ENCODE data around the gene GIMD1. TPM values are rescaled to one million over a fixed set of nuclear protein-coding genes. Genes with fewer than 3 reads are reported as not detected.
"Not testable (repeated sequence)": the region's sequence is repeated elsewhere in the genome, so short reads cannot be mapped to it uniquely, and the experiment has no call there.

The GIMD1 gene
- total RNA-seq, 1 experiment from 2014 or later = not detected

GRCh38 chr4:106398898-106399297 lies 30.3 kb upstream of the GIMD1 start:
- H3K27me3 ChIP-seq (ENCODE audit: control insufficient read depth, insufficient read depth, low read length); DNase-seq (ENCODE audit: low read depth, low spot score); H3K36me3 ChIP-seq (ENCODE audit: control insufficient read depth, insufficient read depth, low read length); H3K4me3 ChIP-seq (ENCODE audit: low read depth in 2 of 2, low read length in 2 of 2); ATAC-seq; H3K9me3 ChIP-seq (ENCODE audit: control insufficient read depth, insufficient read depth, low read depth, low read length); in situ Hi-C loops (cut with HindIII; ENCODE audit: low pct_unique_long_range_greater_than_20kb, low sequenced_read_pairs); CTCF ChIA-PET; BruUV-seq (replicated peaks); H3K27ac ChIP-seq (ENCODE audit: low read length); intact Hi-C loops (cut with micrococcal nuclease; ENCODE audit: unreplicated experiment); POLR2A ChIA-PET; H3K4me1 ChIP-seq (ENCODE audit: control insufficient read depth, insufficient read depth, low read length): not testable (repeated sequence)

GRCh38 chr4:106395582-106395981 lies 27.0 kb upstream of the GIMD1 start:
- H3K9me3 ChIP-seq (ENCODE audit: control insufficient read depth, insufficient read depth, low read depth, low read length) = peaks cover 4% of the 10 kb centered on the region; the same call in 1 of the 2 replicates
- ChIA-PET POLR2A (no interaction called here), CTCF (no interaction called here)
- H3K4me3 ChIP-seq (ENCODE audit: low read depth in 2 of 2, low read length in 2 of 2) = no peak overlapping the region
- intact Hi-C loops (cut with micrococcal nuclease; ENCODE audit: unreplicated experiment) (no loop called here), in situ Hi-C loops (cut with HindIII; ENCODE audit: low pct_unique_long_range_greater_than_20kb, low sequenced_read_pairs) (no loop called here)
- H3K27ac ChIP-seq (ENCODE audit: low read length) = no peak overlapping the region
- no peaks in the 10 kb centered on the region for H3K27me3 ChIP-seq (ENCODE audit: control insufficient read depth, insufficient read depth, low read length)
- DNase-seq (ENCODE audit: low read depth, low spot score) (no peak), ATAC-seq (no peak)
- H3K36me3 ChIP-seq (ENCODE audit: control insufficient read depth, insufficient read depth, low read length) = no peaks in the 10 kb centered on the region
- H3K4me1 ChIP-seq (ENCODE audit: control insufficient read depth, insufficient read depth, low read length) = no peaks in the 10 kb centered on the region
- TF ChIP-seq TCF7L2 (IDR thresholded peaks at IDR 0.05; ENCODE audit: low read depth, low read length) (no peak), SIN3A (IDR thresholded peaks at IDR 0.05; ENCODE audit: borderline replicate concordance, insufficient read depth, low read depth, low read length) (no peak), REST (IDR thresholded peaks at IDR 0.05; ENCODE audit: insufficient read depth in 1 of 2, low read depth in 2 of 2, low read length in 1 of 2) (no peak)
- BruUV-seq (replicated peaks) = no TSS peak

DNA sequence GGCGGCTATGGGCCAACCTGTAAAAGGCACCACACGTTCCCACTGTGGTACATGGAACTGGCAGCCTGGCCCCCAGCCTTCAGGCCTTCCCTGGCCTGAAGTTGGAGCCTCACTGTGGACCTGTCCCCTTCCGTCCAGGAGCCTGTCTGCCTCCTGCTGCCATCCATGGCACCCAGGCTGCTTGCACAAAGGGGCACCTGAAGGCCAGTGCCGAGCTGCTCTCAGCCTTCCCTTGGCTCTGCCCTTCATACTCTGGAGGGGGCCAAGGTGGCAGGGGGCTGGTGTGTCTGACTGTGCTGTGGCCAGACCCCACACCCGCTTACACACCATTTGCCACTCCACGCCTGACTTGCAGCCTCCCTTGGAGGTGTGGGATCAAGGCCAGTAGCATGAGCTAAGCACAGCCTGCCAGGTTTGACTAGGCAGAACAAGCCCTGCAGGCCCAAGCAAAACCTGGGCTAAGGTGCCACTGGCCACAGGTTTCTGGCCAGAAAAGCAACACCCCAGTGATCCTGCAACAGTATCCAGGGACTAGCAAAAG lies 17.3 kb upstream of the GIMD1 start:
- H3K9me3 ChIP-seq (ENCODE audit: control insufficient read depth, insufficient read depth, low read depth, low read length) = no peaks in the 10 kb centered on the region
- no peaks in the 10 kb centered on the region for H3K36me3 ChIP-seq (ENCODE audit: control insufficient read depth, insufficient read depth, low read length)
- H3K27ac ChIP-seq (ENCODE audit: low read length) = no peak overlapping the region
- DNase-seq (ENCODE audit: low read depth, low spot score) (no peak), ATAC-seq (no peak)
- intact Hi-C loops (cut with micrococcal nuclease; ENCODE audit: unreplicated experiment) = no loop called here
- no TSS peak for BruUV-seq (replicated peaks)
- H3K4me1 ChIP-seq (ENCODE audit: control insufficient read depth, insufficient read depth, low read length) = no peaks in the 10 kb centered on the region
- in situ Hi-C loops (cut with HindIII; ENCODE audit: low pct_unique_long_range_greater_than_20kb, low sequenced_read_pairs) = no loop called here
- no peaks in the 10 kb centered on the region for H3K27me3 ChIP-seq (ENCODE audit: control insufficient read depth, insufficient read depth, low read length)
- CTCF ChIA-PET = no interaction called here
- TF ChIP-seq TCF7L2 (IDR thresholded peaks at IDR 0.05; ENCODE audit: low read depth, low read length) (no peak), CTCF (IDR thresholded peaks at IDR 0.05) (no peak), REST (IDR thresholded peaks at IDR 0.05; ENCODE audit: insufficient read depth in 1 of 2, low read depth in 2 of 2, low read length in 1 of 2) (no peak), POLR2AphosphoS5 (IDR thresholded peaks at IDR 0.05; ENCODE audit: low read depth, low read length) (no peak), SIN3A (IDR thresholded peaks at IDR 0.05; ENCODE audit: borderline replicate concordance, insufficient read depth, low read depth, low read length) (no peak)
- POLR2A ChIA-PET = no interaction called here
- no peak overlapping the region for H3K4me3 ChIP-seq (ENCODE audit: low read depth in 2 of 2, low read length in 2 of 2)

All from Panc1 (cell line).